ENCODE data around the gene PTGFR.

The PTGFR gene, protein sequence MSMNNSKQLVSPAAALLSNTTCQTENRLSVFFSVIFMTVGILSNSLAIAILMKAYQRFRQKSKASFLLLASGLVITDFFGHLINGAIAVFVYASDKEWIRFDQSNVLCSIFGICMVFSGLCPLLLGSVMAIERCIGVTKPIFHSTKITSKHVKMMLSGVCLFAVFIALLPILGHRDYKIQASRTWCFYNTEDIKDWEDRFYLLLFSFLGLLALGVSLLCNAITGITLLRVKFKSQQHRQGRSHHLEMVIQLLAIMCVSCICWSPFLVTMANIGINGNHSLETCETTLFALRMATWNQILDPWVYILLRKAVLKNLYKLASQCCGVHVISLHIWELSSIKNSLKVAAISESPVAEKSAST

GRCh38 chr1:78490861-78491450 is at the start of gene PTGFR:
TSS of gene PTGFR (plus strand) at chr1:78490974. CDS start at chr1:78492744, 1,770 bp downstream.
- no peak for DNase-seq

DNA sequence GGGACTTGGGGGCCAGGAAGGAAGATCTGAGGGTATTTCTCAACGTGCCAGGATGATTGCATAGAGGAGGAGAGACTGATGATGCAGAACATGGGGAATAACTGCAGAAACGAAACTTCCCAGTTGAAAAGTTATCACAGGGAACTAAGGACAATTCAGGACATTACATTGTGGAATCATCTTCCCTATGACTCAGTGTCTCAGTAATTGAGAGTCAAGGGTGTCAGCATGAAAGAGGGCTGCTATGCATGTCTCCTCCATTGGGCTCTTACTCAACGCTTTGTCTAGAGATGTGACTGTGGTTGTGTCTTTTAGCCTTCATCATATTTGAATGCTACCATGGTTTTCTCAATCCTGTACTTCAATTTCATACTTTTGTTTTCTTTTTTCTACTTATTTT is 48.9 kb upstream of the PTGFR start:
- DNase-seq, result no peak

DNA sequence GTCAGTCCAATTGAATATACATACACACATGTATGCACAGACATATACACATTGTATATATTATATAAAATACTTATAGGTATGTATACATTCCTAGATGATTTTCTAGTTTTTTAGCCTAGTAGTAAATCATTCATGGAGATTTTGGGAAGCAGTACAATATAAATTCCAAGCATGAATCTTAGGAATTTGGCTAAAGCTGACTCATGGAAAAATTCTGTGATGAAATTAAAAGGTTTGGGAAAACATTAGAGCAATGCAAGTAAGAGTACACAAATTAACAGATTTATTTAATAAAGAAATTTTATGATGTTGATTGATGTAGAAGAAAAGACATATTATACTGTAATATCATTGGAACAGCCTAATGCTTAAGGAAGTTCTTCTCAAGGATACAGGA is 43.7 kb upstream of the PTGFR start:
- DNase-seq, result no peak

GRCh38 chr1:78464449-78464891 is 26.3 kb upstream of the PTGFR start:
- DNase-seq, result no peak

DNA sequence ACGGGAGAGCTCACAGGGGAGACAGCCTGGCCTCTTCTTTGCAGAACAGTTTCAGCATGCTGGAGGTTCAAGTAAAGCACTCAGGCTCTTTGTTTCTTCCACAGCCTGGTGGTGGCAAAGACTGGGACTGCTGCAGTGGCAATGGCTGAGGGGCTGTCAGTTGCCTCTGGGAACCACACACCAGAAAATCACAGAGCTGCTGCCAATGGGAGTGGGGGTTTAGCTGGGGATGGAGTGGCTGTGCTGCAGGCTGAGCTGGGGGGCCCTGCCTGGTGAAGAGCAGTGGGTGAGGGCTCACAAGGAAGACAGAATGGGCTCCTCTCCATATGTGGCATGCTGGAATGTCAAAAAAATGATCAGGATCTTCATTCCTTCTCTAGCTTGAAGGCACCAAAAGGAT is 25.6 kb upstream of the PTGFR start:
- no peak for DNase-seq

- DNase-seq, result no peak
Measured at GRCh38 chr1:78468521-78468920, 22.3 kb upstream of the PTGFR start.

DNA sequence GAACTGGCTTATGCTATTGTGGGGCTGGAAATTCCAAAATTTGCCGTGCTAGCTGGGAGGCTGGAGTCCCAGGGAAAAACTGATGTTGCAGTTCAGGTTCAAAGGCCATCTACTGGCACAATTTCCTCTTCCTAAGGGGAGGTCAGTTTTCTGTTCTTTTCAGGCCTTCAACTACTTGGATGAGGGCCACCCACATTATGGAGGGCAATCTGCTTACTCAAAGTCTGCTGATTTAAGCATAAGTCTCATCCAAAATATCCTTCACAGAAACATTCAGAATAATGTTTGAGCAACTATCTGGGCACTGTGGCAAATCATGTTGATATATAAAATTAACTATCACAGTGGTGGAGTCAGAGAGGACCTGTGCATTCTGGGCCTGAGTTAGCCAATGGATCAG is 21.2 kb upstream of the PTGFR start:
- no peak for DNase-seq

DNA sequence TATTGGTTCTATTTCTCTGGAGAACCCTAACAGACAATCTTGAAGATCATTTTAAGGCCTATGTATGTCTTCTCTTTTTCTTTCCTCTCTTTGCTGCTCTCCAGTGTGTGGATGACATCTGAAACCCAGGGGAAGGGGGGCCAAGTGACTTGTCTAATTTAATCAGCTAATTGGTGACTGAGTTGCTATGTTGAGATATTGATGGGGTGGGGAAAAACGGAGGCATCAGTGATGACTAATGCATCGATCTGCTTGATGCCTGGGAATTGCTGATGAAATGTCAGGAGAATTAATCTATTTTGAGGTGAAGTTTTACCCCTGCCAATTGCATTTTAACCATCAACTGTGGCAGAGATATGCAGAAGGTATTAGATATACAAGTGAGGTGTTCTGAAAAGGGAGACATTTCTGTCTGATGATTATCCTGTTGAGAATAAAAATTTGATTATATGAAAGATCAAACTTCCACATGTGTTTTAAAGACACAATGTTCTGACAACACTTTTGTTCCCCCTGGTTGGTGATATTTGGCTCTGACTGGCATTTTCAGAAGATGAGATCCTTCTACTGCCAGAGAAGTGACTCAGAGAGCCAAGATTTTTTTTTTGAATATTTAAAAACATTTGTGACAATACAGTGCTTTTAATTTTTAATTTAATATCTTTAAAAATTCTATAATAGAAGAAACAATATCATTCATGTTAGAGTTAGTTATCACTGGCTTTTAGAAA is 18.7 kb upstream of the PTGFR start:
- DNase-seq, result no peak

- DNase-seq, result no peak
Measured at GRCh38 chr1:78472851-78473496, 17.8 kb upstream of the PTGFR start.

DNA sequence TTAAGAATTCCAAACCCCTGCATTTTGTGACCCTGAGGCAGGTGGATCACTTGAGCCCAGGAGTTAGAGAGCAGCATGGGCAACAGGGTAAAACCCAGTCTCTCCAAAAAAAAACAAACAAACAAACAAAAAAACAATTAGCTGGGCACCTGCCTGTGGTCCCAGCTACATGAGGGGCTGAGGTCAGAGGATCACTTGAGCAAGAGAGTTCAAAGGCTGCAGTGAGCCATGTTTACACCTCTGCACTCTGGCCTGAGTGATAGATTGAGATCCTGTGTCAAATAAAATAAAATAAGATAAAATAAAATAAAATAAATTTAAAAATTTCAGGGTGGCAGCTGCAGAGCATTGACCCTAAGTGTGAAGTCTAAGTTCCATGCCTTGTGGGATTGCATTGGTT is 16.7 kb upstream of the PTGFR start:
- DNase-seq, result no peak

DNA sequence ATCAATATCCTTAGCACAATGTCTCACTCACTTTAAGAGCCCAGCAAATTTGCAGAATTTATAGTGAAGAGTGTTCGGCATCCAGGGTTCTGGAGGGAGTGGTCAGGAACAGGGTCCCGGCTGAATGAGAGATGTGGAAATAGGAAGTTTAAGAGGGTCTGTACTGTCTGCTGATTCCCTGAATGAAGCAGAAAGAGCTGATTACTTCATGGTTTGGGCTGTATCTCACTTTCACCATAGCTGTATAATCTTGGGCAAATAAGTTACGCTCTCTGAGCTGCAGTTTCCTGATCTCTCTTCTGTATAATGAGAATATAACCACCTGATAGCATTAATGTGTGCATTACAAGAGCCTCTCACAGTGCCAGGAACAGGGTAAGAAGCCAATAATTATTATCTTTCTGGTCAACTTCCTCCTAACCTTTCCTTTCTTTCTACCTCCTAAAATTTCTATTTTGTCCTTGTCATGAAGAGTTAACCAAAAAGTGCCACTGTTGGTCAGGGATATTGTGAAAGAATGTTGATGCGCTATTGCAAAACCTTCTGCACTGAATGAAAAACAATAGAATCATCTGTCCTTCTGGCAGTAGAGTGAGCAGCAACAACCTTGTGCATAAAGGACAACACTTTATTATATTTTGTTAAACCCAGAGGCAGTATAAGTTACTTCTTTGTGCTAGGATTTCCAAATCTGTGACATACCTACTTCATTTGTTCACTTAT is 14.7 kb upstream of the PTGFR start:
- no peak for DNase-seq

- DNase-seq, result peak in 1 of 2 experiments; percentile 17
Measured at GRCh38 chr1:78483903-78484302, 6.9 kb upstream of the PTGFR start.

DNA sequence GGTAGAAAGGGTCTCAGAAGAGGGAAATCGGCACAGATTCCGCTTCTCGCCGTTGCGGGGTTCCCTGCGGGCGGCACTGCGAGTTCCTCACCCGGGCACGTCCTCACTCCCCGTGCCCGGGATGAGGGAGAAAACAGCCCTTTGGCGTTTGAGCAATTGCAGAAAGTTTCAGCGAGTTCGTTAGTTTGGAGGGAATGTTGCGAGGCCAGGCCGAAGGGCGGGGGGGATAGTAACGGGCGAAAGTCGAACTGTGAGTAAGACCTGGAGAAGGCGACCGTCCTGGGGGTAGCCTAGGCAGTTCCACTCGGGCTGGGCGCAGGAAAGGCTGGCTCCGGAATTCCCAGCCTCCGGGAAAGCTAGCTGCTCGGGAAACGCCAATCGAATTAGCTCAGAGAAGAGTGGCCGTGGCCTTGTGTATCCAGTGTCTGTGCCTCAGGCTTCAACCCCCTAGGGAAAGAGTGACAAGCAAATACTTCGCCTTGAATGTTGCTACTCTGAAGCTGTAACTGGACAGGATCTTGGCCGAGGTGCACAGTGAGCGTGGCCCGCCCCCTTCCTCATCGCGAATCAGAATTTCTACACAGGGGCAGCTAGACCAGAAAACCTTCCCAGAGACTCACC is 787 bp downstream of the PTGFR start:
- no peak for DNase-seq

GRCh38 chr1:78492386-78492950 is 1.7 kb downstream of the PTGFR start:
- DNase-seq, result no peak

DNA sequence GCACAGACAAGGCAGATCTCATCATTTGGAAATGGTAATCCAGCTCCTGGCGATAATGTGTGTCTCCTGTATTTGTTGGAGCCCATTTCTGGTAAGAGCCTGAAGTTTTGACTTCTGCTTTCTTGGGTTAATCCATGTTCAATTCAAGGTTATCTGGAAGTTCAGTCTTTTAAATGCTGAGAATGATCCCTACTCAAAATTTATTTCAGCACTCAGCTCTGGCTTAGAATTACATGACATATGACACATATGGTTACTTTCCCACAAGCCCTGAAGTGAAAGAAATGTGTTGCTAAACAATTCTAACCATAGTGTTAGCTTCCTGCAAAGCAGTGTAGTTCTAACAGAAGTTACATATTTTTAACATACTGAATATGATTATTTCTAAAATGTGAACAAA is 2.7 kb downstream of the PTGFR start:
- DNase-seq, result no peak

- DNase-seq, result no peak
Measured at GRCh38 chr1:78497201-78497600, 6.4 kb downstream of the PTGFR start.

- DNase-seq, result no peak
Measured at GRCh38 chr1:78500529-78500928, 9.8 kb downstream of the PTGFR start.

GRCh38 chr1:78501203-78501602 is 10.4 kb downstream of the PTGFR start:
- DNase-seq, result no peak

DNA sequence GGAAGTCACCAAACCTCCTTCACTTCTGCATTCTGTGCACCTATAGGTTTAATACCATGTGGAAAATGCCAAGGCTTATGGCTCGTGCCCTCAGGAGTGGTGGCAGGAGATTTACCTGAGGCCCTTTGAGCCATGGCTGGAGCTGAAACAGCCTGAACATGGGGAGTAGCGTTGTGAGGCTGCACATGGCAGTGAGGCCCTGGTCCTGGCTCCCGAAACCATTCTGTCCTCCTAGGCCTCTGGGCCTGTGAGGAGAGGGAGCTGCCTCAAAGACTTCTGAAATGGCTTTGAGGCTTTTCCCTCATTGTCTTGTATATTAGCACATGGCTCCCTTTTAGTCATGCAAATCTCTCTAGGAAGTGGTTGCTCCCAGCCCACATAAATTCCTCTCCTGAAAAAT is 20.6 kb downstream of the PTGFR start:
- DNase-seq, result no peak

- no peak for DNase-seq
Measured at GRCh38 chr1:78516716-78517115, 25.9 kb downstream of the PTGFR start.

DNA sequence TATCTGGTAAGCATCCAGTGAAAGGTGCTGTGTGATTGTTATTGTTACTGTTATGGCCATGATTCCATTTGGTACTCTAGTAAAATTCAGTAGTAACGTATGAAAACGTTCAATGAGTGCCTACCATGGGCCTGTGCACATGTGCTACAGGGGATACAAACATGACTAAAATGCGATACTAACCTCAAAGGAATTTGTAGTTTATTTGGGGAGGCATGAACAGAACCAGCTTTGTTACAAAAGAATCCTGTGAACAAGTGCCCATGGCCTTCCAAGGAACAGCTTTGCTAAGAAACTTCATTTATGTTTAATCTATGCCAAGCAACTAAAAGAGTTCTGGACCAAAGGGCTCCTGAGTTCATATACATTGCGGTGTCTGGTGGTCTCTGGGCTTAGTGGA is 28.7 kb downstream of the PTGFR start:
- no peak for DNase-seq

GRCh38 chr1:78520216-78520615 is 29.4 kb downstream of the PTGFR start:
- no peak for DNase-seq

All from SHP77 (cell line).